CD4-positive, alpha-beta memory T cell (primary cell): ENCODE data around the gene MYLK. TPM values are rescaled to one million over a fixed set of nuclear protein-coding genes. Genes with fewer than 3 reads are reported as not detected.

Source experiments
- polyA plus RNA-seq, 2 donors: library from polyadenylated mRNA; unstranded; fragments of 300-500 nt; fragmentation: Illumina TruSeq; gene quantifications; one replicate each; pipeline ENCODE4 v1.2.3, GENCODE V29; 2021
- total RNA-seq, 2 experiments: library from RNA; stranded (reverse); gene quantifications; one replicate each; pipeline ENCODE4 v1.2.3, GENCODE V29; 2021

MYLK gene
- total and polyA plus RNA-seq, 4 experiments from 2014 or later, result 0.18 TPM; not detected in 3

Other genes starting within 250 kb of the MYLK start
- 10 to 100 TPM; 46.0 to 47.0 TPM for gene CCDC14, start 76.9 kb upstream of the MYLK start, total RNA-seq
- 1 to 10 TPM; 6.3 to 7.8 TPM for gene CCDC14, start 76.9 kb upstream of the MYLK start, polyA plus RNA-seq
- not detected for gene ROPN1, start 107.8 kb upstream of the MYLK start, total RNA-seq
- gene ROPN1, start 107.8 kb upstream of the MYLK start, polyA plus RNA-seq, result not detected
- gene KALRN, start 149.0 kb upstream of the MYLK start, total RNA-seq, result 10 to 100 TPM; 14.5 to 15.6 TPM
- gene KALRN, start 149.0 kb upstream of the MYLK start, polyA plus RNA-seq, result 1 to 10 TPM; 2.6 to 4.3 TPM